HG03520 (cell line): Measurements from ENCODE around the gene C6orf89.

ENCODE experiments used
- ATAC-seq: cut with Tn5 transposase; IDR thresholded peaks from one replicate; pipeline ENCODE4 v1.9.1; 2021; ENCODE audit warnings: mild to moderate bottlenecking, moderate library complexity; ENCODE audit not compliant: unreplicated experiment

The C6orf89 gene

DNA sequence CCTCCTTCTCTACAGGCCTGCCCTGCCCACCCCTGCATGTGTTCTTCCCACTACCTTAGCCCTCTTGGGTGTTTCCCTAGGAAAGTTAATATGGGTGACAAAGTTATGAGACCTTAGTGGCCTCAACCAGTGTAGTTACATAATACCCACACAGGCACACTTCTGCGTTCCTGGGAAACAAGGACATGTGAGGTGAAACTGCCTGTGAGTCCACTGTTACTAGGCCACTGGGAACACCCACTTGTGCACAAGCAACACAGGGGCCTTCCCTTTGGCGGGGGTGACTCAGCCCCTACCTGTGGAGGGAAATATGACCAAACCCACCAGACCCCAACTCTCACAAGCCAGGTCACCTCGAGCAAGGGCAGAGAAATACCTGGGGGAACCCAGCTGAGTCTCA, 81.5 kb downstream of the C6orf89 start:
- no peak for ATAC-seq

DNA sequence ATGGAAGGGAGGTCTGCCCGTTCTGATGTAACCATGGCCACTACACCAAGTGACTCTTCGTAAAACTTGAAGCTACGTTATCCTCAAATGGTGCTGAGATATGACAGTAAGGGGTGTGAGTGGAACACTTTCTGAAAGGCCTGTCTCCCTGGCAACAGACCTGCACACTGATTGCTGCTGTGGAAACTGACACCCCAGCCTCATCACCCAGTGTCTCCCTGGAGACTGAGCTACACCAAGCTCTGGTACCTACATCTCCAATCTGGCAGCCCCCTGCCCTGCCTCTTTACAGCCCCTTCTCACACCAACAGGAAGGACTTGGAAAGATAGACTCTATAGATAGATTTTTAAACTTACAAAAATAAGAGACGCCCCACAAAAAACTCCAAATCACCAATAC, 82.0 kb downstream of the C6orf89 start:
- ATAC-seq, result no peak

DNA sequence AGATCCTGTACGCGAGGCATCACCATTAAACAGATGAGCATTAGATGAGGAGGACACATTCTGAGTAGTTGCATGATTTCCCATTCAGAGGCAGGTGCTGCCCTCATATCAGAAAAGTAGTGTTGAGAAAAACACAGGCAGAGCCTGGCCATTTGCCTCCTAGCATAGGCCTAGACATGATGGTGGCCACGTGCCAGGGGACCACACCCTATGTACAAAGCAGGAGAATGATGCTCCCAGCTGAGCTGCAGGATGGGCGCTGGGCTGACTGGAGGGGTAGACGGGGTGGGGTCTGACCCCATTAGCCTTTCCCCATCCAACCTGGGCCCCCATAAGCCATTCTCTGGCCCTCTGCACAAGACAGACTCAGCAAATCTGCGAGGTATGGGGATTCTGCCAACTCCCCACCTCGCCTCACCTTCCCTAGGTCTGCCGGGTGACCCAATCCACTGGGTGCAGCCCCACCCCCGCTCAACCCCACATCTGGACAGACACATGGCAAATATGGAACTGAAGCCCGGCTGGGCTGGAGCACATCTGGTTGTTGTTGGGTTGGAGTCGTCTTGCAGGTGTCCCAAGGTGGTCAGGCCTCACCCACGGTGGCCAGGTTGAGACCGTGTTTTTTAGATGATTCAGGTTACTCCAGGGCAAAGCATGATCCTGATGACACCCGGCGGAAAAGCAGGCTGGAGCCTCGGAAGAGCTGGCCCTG, 82.7 kb downstream of the C6orf89 start:
- no peak for ATAC-seq

DNA sequence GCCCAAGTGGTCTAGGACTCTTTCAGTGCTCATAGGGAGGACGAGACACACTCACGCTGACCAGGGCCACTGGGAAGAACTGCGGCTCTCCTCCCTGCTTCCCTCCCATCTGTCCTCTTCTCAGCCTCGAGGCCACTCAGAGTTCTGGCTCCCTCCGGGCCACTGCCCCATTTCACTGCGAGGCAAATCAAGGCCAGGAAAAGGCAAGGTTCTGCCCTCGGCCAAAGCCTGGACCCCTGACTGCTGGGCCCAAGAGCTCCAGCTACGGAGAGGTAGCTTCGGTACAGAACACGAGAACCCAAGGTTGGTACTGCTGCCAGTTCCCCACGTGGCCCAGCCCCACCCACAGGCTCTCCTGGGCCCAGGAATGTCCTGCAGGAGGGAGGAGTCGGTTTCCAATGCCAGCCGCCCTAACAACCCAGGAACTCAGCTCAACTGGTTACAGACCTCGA, 83.5 kb downstream of the C6orf89 start:
- no peak for ATAC-seq

DNA sequence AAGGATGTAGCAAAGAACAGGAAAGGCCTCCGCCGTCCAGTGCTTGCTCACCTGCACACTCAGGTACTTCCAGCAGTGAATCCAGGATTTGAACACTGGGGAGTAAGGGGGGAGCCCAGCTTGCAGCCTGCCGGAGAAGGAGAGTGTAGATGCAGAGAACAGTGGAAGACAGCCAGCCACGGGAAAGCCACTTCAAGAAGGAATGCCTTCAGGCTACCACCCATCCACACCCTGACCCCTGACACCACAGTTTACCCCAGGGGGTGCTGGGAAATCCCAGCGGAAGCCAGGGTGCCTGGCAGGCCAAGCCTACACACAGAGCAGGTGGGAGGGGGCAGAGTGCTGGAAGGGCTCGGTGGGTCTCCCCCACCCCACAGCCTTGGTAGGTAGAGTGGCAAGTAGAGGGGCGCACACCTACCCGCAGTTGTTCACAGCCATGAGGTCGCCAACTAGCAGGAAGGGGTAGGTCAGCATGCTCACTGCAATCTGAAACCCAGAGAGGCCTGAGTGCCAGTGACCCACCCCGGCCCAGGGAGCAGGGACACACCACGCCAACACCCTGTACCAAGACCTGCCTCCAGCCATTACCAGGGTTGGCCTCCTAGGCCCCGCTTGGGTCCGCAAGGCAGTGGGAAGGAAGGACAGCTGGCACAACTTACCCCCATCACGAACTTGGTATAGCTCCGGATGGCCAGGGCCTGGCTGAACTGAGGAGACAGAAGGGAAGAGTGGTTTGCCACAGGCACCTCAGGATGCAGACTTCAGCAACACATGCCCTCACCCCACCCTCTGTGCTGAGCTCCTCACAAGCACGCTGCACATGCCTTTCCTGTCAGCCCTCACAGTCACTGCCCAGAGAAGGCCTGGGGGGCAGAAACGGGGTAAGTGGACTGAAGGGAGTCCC, 84.5 kb downstream of the C6orf89 start:
- ATAC-seq, result no peak

DNA sequence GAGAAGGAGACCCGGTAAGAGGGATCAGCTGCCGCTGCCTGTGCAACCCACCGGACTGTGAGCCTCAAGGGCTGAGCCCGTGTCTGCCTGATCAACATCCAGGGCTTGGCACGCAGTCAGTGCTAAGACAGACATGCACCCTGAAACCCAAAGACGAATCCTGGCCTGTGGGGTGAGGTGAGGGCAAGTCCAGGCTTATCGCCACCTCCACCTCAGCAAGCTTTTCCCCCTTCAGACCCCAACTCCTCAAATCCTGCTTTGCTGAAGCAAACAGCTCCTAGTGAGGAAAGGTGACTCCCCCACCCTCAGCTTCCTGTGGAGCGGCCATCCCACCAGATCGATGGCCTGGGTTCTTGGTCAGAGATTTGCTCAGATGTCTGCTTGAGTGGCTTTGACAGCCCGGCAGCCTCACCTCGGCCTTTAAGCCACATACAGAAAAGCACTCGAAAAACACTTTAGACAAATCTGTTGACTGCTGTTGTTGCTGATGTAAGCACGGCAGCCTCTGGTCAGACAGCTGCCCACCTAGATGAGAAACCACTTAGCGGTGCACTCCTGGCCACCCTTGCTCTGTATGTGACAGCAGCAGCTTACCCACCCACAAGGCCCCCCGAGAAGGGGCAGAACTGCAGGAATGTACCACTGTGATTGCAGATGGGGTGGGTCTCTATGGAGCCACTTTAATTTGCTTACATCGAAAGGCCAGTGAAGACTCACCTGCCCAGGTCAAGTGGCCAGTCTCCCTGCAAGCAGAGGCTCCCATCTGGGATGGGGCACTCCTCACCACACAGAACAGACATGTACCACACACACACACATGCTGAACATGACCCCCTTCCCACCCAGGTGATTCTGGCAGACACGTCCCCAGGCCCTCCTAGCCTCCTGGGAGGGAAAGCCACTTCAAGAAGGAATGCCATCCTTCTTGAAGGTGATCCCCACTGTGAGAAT, 85.4 kb downstream of the C6orf89 start:
- ATAC-seq, result no peak

DNA sequence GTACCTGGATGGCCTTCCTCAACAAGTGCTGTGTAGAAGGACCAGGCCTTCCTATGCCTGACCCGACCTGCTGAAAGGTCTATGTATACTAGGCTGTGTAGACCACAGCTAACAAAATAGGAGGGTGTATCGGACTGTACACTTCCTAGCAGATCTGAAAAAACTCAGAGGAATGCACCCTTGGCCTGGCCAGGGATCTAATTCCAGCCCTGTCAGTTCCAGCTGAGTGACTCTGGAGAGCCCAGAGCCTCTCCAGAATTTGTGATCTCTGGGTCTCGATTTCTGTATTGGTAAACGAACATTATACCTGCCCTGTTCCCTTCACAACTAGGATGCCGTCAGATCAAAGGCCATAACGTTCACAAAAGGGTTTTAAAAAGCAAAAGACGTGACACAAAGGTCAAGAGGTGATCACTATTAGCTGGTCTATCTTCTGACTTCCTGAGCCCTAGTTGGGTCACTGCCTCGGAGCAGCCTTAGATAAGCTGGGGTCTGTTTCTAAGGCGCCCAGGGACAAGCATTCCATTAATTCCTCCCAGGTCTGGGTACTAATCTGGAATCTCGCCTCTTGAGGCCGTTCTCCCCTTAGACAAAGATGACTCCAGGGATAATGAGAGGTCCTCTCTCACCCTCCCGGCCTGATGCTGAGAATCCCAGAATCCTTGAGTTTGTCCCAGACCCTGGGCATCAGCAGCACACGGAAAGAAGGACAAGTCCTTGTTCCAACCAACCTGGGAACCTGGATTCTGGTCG, 86.3 kb downstream of the C6orf89 start:
- ATAC-seq, result no peak

DNA sequence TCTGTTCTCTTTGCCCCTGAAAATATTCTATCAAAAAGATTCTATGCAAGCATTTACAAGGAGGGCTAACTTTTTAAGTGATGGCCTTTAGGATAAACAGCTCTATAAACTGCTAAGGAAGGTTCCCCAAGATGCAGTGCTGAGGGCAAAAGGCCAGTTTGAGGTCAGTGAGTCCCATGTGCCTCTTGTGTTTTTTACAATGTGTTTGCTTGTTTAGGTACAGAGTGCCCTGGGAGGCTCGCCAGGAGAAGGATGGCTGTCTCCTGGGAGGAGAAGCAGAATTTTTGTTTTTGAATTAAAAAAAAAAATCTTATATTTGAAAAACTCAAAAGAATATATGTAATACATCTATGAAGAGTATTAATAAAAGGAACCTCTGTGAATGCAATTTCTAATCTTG, 87.4 kb downstream of the C6orf89 start:
- no peak for ATAC-seq

DNA sequence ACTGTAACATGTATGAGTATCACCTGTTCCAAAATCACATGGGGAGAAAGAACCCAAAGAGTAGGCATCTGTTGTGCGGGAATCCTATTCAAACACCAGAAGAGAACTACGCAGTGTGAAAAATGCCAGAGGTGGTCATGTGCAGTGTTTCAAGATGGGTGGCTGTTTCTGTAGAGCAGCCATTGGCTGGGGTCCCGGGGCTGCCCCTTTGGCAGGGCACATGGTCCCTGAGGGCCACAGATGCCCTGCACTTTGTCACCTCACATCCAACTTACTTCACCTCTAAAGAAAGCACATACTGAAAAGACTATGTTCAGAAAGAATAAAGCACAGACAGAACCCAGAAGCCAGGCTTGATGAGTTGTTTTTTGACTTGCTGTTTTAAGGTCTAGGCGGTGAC, 87.9 kb downstream of the C6orf89 start:
- no peak for ATAC-seq

DNA sequence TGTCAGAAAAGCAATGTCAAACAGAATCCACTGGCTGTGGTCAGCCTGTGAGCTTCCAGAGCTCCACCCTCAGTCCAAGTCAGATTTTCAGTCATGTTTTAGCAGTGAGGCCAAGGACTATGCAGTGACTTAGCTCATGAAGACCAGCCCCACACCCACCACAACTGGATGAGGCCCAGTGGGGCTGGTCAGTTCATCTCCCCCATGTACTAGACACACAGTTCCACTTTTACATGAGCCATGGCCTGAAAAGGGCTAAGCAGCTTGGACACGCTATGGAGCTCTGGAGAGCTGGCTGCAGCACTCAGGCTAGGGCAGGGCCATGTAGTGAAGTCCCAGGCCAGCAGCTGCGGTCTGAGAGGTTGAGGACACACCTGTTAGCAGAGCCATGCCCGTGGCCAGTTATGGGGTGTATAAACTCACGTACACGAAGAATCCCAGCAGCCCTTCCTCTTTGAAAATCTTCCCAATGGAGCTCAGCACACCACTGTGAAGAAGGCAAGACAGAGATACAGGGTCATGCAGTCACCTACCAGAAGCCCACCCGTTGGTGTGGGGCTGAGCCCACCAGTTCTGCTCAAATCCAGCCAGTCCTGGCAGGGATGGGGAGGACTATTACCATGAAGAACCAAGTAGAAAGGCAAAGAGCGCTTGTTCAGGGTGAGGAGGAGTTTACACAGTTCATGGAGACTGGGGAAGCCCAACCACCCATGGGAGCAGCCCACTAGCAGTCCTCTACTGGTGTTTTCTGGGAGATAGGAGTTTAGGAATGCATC, 89.7 kb downstream of the C6orf89 start:
- ATAC-seq, result no peak

DNA sequence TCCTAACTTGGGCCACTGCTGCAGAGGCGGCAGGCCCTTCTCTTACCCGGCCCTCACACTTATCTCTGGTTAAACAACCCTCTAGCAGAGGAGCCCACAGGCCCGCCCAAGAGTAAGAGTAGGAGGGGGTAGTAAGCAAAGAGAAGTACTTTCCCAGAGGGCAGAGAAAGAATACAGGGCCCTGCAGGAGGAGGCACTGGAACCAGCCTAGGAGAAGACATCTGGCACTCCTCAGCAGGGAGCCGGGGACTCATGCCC, 90.2 kb downstream of the C6orf89 start:
- no peak for ATAC-seq

DNA sequence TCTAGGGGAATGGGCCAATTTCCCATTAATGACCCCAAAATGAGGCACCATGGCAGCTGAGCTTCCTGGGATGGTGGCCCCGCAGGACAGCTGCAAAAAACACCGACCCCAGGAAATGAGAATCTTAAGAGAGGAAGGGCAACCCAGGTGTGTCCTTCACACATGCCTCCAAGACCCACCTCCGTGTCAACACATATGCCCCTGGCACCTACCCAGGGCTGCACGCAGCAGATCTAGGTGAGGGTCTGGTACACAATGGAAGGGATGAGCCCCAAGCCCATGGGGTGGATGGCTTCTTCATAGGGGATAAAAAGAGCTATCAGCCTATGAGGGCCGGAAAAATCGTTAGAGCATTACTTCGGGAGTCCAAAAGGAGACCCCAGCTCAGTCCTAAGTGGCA, 90.8 kb downstream of the C6orf89 start:
- no peak for ATAC-seq

DNA sequence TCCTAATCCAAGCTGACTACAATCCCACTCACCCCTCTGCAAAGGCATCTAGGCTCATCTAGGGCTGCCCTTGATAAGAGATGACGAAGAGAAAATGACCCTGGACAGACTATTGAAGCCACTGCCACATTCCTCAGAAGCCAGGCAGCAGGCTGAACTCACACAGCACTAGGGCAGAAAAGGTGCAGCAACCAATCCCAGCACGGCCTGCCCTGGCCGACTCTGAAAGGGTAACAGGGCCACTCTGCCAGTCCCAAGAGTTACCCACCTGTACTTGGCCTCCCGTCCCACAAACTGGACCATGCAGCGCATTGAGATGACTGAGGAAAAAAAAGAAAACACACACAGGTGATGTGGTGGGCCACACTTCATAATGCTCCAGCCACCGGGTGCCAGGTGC, 91.2 kb downstream of the C6orf89 start:
- no peak for ATAC-seq

DNA sequence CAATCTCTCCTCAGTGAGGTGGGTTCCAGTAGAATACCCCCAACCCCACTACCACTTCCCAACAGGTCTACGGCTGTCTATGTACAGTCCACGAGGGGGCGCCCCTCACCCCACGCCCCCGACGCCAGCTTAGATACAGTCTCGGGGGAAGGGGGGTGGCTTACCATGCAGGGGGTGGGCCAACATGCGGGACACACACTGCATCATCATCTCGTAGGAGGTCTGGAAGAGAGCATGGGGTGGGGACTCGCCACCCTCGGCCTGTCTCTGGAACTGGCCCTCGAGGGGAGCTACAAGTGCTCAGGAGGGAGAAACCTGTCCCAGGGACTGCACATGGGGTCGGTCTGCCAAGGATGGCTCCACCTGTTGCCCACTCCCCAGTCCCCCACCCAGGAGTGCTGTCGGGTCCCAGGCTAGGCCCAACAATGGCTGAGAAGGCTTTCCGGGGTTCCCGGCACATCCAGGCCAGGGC, 91.8 kb downstream of the C6orf89 start:
- no peak for ATAC-seq
